Activated T-helper 17 cell treated with anti-CD3 and anti-CD28 coated beads, Interleukin-2, amount 50 U/mL, for 72 hours (primary cell): ENCODE data around the gene PDGFB. TPM values are rescaled to one million over a fixed set of nuclear protein-coding genes. Genes with fewer than 3 reads are reported as not detected.

Experiments
- ATAC-seq: fragments of 150-1000 bp; cut with Tn5 transposase; replicated peaks from 2 replicates; pipeline ENCODE4 v1.10.0; 2021; ENCODE audit warnings: mild to moderate bottlenecking, moderate library complexity
- H3K27ac Mint-ChIP-seq: one replicate; pipeline ENCODE4 v1.8.0; 2022; ENCODE audit warnings: mixed read lengths
- H3K27me3 Mint-ChIP-seq: one replicate; pipeline ENCODE4 v1.8.0; 2022; ENCODE audit warnings: mixed read lengths
- H3K36me3 Mint-ChIP-seq: one replicate; pipeline ENCODE4 v1.8.0; 2022; ENCODE audit warnings: low read depth, mild to moderate bottlenecking, mixed read lengths
- H3K4me1 Mint-ChIP-seq: one replicate; pipeline ENCODE4 v1.8.0; 2022; ENCODE audit warnings: mixed read lengths
- H3K4me3 Mint-ChIP-seq: one replicate; pipeline ENCODE4 v1.8.0; 2022; ENCODE audit warnings: mild to moderate bottlenecking, mixed read lengths
- H3K9me3 Mint-ChIP-seq: one replicate; pipeline ENCODE4 v1.8.0; 2022; ENCODE audit warnings: mixed read lengths
- total RNA-seq, 2 donors: library from RNA; stranded (reverse); gene quantifications; one replicate each; pipeline ENCODE4 v1.2.3, GENCODE V29; 2022

Gene PDGFB
- total RNA-seq, 2 donors from 2014 or later, result 5.2 to 11.3 TPM

GRCh38 chr22:39268645-39269044, 23.9 kb upstream of the PDGFB start:
- no peak for ATAC-seq
- no peaks in the 10 kb centered on the region for H3K36me3 Mint-ChIP-seq

GRCh38 chr22:39267974-39268373, 23.2 kb upstream of the PDGFB start:
- H3K9me3 Mint-ChIP-seq, result no peaks in the 10 kb centered on the region
- H3K27me3 Mint-ChIP-seq, result peaks cover 3% of the 10 kb centered on the region
- H3K36me3 Mint-ChIP-seq, result no peaks in the 10 kb centered on the region
- peak overlapping the region; percentile 21 for H3K27ac Mint-ChIP-seq
- no peak overlapping the region for H3K4me3 Mint-ChIP-seq
- peaks cover 12% of the 10 kb centered on the region for H3K4me1 Mint-ChIP-seq
- no peak for ATAC-seq

More at GRCh38 chr22:39268645-39269044, 23.9 kb upstream of the PDGFB start:
- Mint-ChIP-seq H3K9me3 (no peaks in the 10 kb centered on the region), H3K27me3 (peaks cover 3% of the 10 kb centered on the region), H3K27ac (peak overlapping the region; percentile 21), H3K4me1 (peaks cover 12% of the 10 kb centered on the region), H3K4me3 (no peak overlapping the region)

GRCh38 chr22:39266398-39267030, 21.7 kb upstream of the PDGFB start:
- H3K27ac Mint-ChIP-seq, result peak overlapping the region; percentile 88
- peak; percentile 91 for ATAC-seq
- peaks cover 12% of the 10 kb centered on the region for H3K4me1 Mint-ChIP-seq
- no peaks in the 10 kb centered on the region for H3K36me3 Mint-ChIP-seq
- peaks cover 3% of the 10 kb centered on the region for H3K27me3 Mint-ChIP-seq
- no peaks in the 10 kb centered on the region for H3K9me3 Mint-ChIP-seq
- peak overlapping the region; percentile 40 for H3K4me3 Mint-ChIP-seq

- peak overlapping the region; percentile 92 for H3K27ac Mint-ChIP-seq
- peak overlapping the region; percentile 35 for H3K4me3 Mint-ChIP-seq
- H3K36me3 Mint-ChIP-seq, result no peaks in the 10 kb centered on the region
- peaks cover 3% of the 10 kb centered on the region for H3K27me3 Mint-ChIP-seq
- ATAC-seq, result no peak
- no peaks in the 10 kb centered on the region for H3K9me3 Mint-ChIP-seq
- peaks cover 12% of the 10 kb centered on the region for H3K4me1 Mint-ChIP-seq
Observed at GRCh38 chr22:39265143-39265886, 20.5 kb upstream of the PDGFB start.

GRCh38 chr22:39264349-39265038, 19.7 kb upstream of the PDGFB start:
- peak overlapping the region; percentile 92 for H3K27ac Mint-ChIP-seq
- peaks cover 3% of the 10 kb centered on the region for H3K27me3 Mint-ChIP-seq
- H3K4me3 Mint-ChIP-seq, result peak overlapping the region; percentile 72
- no peak for ATAC-seq
- H3K36me3 Mint-ChIP-seq, result no peaks in the 10 kb centered on the region
- peaks cover 12% of the 10 kb centered on the region for H3K4me1 Mint-ChIP-seq
- H3K9me3 Mint-ChIP-seq, result no peaks in the 10 kb centered on the region

- Mint-ChIP-seq H3K4me1 (peaks cover 12% of the 10 kb centered on the region), H3K27ac (peak overlapping the region; percentile 92), H3K4me3 (peak overlapping the region; percentile 72)
Observed at GRCh38 chr22:39263626-39264348, 19.0 kb upstream of the PDGFB start.

GRCh38 chr22:39259666-39260065, 14.9 kb upstream of the PDGFB start:
- no peak overlapping the region for H3K4me3 Mint-ChIP-seq
- H3K9me3 Mint-ChIP-seq, result no peaks in the 10 kb centered on the region
- no peak for ATAC-seq
- peaks cover 17% of the 10 kb centered on the region for H3K4me1 Mint-ChIP-seq
- no peaks in the 10 kb centered on the region for H3K36me3 Mint-ChIP-seq
- no peak overlapping the region for H3K27ac Mint-ChIP-seq
- peaks cover 3% of the 10 kb centered on the region for H3K27me3 Mint-ChIP-seq

More at GRCh38 chr22:39263626-39264348, 19.0 kb upstream of the PDGFB start:
- Mint-ChIP-seq H3K36me3 (no peaks in the 10 kb centered on the region), H3K9me3 (no peaks in the 10 kb centered on the region), H3K27me3 (peaks cover 3% of the 10 kb centered on the region)
- ATAC-seq, result peak; percentile 8

- Mint-ChIP-seq H3K27me3 (no peaks in the 10 kb centered on the region), H3K27ac (peak overlapping the region; percentile 46), H3K36me3 (no peaks in the 10 kb centered on the region), H3K9me3 (no peaks in the 10 kb centered on the region), H3K4me1 (peaks cover 11% of the 10 kb centered on the region), H3K4me3 (no peak overlapping the region)
- ATAC-seq, result no peak
Observed at GRCh38 chr22:39257901-39258475, 13.2 kb upstream of the PDGFB start.

- no peak overlapping the region for H3K4me3 Mint-ChIP-seq
- ATAC-seq, result no peak
- no peaks in the 10 kb centered on the region for H3K36me3 Mint-ChIP-seq
Observed at GRCh38 chr22:39256979-39257378, 12.2 kb upstream of the PDGFB start.

GRCh38 chr22:39256186-39256552, 11.4 kb upstream of the PDGFB start:
- Mint-ChIP-seq H3K36me3 (no peaks in the 10 kb centered on the region), H3K27me3 (peaks cover 3% of the 10 kb centered on the region), H3K4me3 (no peak overlapping the region), H3K27ac (no peak overlapping the region), H3K4me1 (peaks cover 17% of the 10 kb centered on the region), H3K9me3 (no peaks in the 10 kb centered on the region)
- no peak for ATAC-seq

More at GRCh38 chr22:39256979-39257378, 12.2 kb upstream of the PDGFB start:
- Mint-ChIP-seq H3K27me3 (peaks cover 3% of the 10 kb centered on the region), H3K4me1 (peaks cover 17% of the 10 kb centered on the region), H3K9me3 (no peaks in the 10 kb centered on the region), H3K27ac (no peak overlapping the region)

GRCh38 chr22:39255449-39256185, 10.8 kb upstream of the PDGFB start:
- no peaks in the 10 kb centered on the region for H3K36me3 Mint-ChIP-seq
- peaks cover 3% of the 10 kb centered on the region for H3K27me3 Mint-ChIP-seq
- ATAC-seq, result no peak
- H3K27ac Mint-ChIP-seq, result peak overlapping the region; percentile 85
- H3K9me3 Mint-ChIP-seq, result no peaks in the 10 kb centered on the region
- H3K4me3 Mint-ChIP-seq, result peak overlapping the region; percentile 75
- H3K4me1 Mint-ChIP-seq, result peaks cover 17% of the 10 kb centered on the region

- Mint-ChIP-seq H3K4me3 (peak overlapping the region; percentile 75), H3K9me3 (no peaks in the 10 kb centered on the region), H3K36me3 (no peaks in the 10 kb centered on the region), H3K4me1 (peaks cover 17% of the 10 kb centered on the region), H3K27ac (peak overlapping the region; percentile 85), H3K27me3 (peaks cover 3% of the 10 kb centered on the region)
- ATAC-seq, result peak; percentile 85
Observed at GRCh38 chr22:39254789-39255298, 10.1 kb upstream of the PDGFB start.

GRCh38 chr22:39254122-39254521, 9.3 kb upstream of the PDGFB start:
- ATAC-seq, result no peak
- Mint-ChIP-seq H3K4me1 (peaks cover 17% of the 10 kb centered on the region), H3K4me3 (peak overlapping the region; percentile 70), H3K9me3 (no peaks in the 10 kb centered on the region), H3K27me3 (peaks cover 3% of the 10 kb centered on the region), H3K36me3 (no peaks in the 10 kb centered on the region), H3K27ac (no peak overlapping the region)
